H7 (cell line): ENCODE results near the gene ASB18. TPM values are rescaled to one million over a fixed set of nuclear protein-coding genes. Genes with fewer than 3 reads are reported as not detected.
"Not testable (repeated sequence)": the region's sequence is repeated elsewhere in the genome, so short reads cannot be mapped to it uniquely, and the experiment has no call there.

Experiments
- DNase-seq: peaks from one replicate; pipeline ENCODE4 v3.0.0; 2012
- H3K27me3 ChIP-seq: 2 replicates; pipeline ENCODE4 v1.6.0; 2011; ENCODE audit warnings: mild to moderate bottlenecking, low read length; ENCODE audit not compliant: control insufficient read depth, insufficient read depth
- H3K36me3 ChIP-seq: replicated peaks from 2 replicates; pipeline ENCODE4 v1.5.1; 2011; ENCODE audit warnings: low read length; ENCODE audit not compliant: control insufficient read depth, insufficient read depth
- H3K4me3 ChIP-seq: 2 replicates; pipeline ENCODE4 v1.5.1; 2011; ENCODE audit warnings: low read depth, mild to moderate bottlenecking, control low read depth, low read length, moderate library complexity; ENCODE audit not compliant: insufficient read depth
- total RNA-seq: library from RNA; depleted of rRNA; stranded (reverse); fragments of >200 nt; shearing (Covaris generic); gene quantifications from 2 replicates; pipeline ENCODE4 v1.2.3, GENCODE V29; 2014

Gene ASB18
- total RNA-seq, 1 experiment from 2014 or later, result not detected

GRCh38 chr2:236291911-236292310 lies 27.7 kb upstream of the ASB18 start:
- no peak for DNase-seq
- H3K36me3 ChIP-seq, result no peaks in the 10 kb centered on the region
- no peak overlapping the region for H3K4me3 ChIP-seq
- H3K27me3 ChIP-seq, result no peaks in the 10 kb centered on the region

- H3K36me3 ChIP-seq, result no peaks in the 10 kb centered on the region
- no peaks in the 10 kb centered on the region for H3K27me3 ChIP-seq
- DNase-seq, result no peak
- H3K4me3 ChIP-seq, result no peak overlapping the region
These were observed 27.3 kb upstream of the ASB18 start for GRCh38 chr2:236291476-236291875.

DNA sequence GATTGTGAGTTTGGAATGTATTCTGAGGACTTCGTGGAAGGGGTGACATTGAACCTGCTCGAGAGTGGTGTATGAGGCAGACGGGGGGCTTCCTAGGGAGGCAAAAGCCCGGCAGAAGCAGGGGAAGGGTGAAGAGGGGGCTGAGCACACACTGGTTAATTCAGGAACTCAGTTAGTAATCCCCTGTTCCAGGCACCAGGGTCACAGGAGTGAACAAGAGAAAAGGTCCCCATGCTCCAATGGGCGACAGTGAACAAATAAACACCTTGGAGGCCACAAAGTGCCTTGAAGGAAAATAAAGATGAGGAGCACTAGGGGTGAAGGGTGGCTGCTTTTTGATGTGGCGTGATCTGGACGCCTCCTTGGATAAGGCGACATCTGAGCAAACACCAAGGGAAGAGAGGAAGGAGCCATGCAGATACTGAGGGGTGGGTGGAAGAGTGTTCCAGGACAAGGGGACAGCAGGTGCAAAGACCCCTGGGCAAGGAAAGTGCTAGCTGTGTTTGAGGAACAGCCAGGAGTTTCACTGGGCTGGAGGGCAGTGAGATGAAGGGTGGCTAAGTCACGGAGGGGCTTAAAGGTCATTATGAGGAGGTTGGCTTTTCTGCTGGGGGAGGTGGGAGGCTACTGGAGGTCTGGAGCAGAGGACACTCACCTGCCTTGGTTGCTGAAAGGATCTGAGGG lies 26.7 kb upstream of the ASB18 start:
- Histone ChIP-seq H3K36me3 (no peaks in the 10 kb centered on the region), H3K27me3 (no peaks in the 10 kb centered on the region), H3K4me3 (no peak overlapping the region)
- no peak for DNase-seq

- Histone ChIP-seq H3K27me3 (no peaks in the 10 kb centered on the region), H3K4me3 (no peak overlapping the region), H3K36me3 (no peaks in the 10 kb centered on the region)
- no peak for DNase-seq
These were observed 25.7 kb upstream of the ASB18 start for GRCh38 chr2:236289766-236290462.

DNA sequence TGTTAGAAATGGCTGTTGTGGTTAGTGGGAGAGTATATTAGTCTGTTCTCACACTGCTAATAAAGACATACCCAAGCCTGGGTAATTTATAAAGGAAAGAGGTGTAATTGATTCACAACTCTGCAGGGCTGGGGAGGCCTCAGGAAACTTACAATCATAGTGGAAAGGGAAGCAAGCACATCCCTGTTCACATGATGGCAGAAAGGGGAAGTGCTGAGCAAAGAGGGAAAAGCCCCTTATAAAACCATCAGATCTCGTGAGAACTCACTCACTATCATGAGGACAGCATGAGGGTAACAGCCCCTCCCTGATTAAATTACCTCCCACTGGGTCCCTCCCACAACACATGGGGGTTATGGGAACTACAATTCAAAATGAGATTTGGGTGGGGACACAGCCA lies 24.2 kb upstream of the ASB18 start:
- not testable (repeated sequence) for H3K4me3 ChIP-seq, H3K36me3 ChIP-seq, DNase-seq, H3K27me3 ChIP-seq

- DNase-seq, result no peak
- Histone ChIP-seq H3K36me3 (no peaks in the 10 kb centered on the region), H3K4me3 (no peak overlapping the region), H3K27me3 (no peaks in the 10 kb centered on the region)
These were observed 23.4 kb upstream of the ASB18 start for GRCh38 chr2:236287656-236288055.

GRCh38 chr2:236286873-236287545 lies 22.8 kb upstream of the ASB18 start:
- Histone ChIP-seq H3K4me3 (no peak overlapping the region), H3K27me3 (no peaks in the 10 kb centered on the region), H3K36me3 (no peaks in the 10 kb centered on the region)
- DNase-seq, result no peak

DNA sequence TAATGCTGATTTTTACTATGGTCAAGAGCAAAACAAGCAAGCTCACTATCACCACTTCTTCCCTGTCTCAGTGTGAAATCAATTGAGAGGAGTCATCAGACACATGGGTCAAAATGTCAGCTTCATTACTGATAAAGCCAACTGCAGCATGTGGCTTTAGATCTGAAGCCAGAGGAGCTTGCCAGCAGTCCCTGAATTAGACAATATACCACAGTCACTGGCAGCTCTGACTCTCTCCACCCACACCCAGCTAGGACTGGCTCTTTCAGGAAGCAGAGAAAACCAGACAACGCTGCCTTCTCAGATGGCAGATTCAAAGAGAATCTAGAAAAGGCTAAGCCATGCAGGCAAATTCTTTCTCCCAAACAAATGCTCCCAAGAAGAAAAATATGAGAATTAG lies 20.0 kb upstream of the ASB18 start:
- H3K36me3 ChIP-seq, result no peaks in the 10 kb centered on the region
- no peak overlapping the region for H3K4me3 ChIP-seq
- no peak for DNase-seq
- H3K27me3 ChIP-seq, result no peaks in the 10 kb centered on the region

DNA sequence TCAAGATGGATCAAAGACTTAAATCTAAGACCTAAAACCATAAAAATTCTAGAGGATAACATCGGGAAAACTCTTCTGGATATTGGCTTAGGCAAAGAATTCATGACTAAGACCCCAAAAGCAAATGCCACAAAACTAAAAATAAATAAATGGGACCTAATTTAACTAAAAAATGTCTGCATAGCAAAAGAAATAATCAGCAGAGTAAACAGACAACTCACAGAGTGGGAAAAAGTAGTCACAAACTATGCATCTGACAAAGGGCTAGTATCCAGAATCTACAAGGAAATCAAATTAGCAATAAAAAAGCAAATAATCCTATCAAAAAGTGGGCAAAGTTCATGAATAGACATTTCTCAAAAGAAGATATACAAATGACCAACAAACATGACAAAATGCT lies 18.2 kb upstream of the ASB18 start:
- no peak for DNase-seq

GRCh38 chr2:236281423-236281822 lies 17.2 kb upstream of the ASB18 start:
- no peak for DNase-seq

More for the DNA sequence above, 18.2 kb upstream of the ASB18 start:
- H3K4me3 ChIP-seq, result no peak overlapping the region
- H3K36me3 ChIP-seq, result no peaks in the 10 kb centered on the region
- H3K27me3 ChIP-seq, result no peaks in the 10 kb centered on the region

GRCh38 chr2:236273126-236273525 lies 8.9 kb upstream of the ASB18 start:
- H3K36me3 ChIP-seq, result no peaks in the 10 kb centered on the region
- DNase-seq, result no peak
- H3K4me3 ChIP-seq, result no peak overlapping the region
- H3K27me3 ChIP-seq, result no peaks in the 10 kb centered on the region

More at GRCh38 chr2:236281423-236281822, 17.2 kb upstream of the ASB18 start:
- Histone ChIP-seq H3K4me3 (no peak overlapping the region), H3K36me3 (no peaks in the 10 kb centered on the region), H3K27me3 (no peaks in the 10 kb centered on the region)

- Histone ChIP-seq H3K4me3 (no peak overlapping the region), H3K36me3 (no peaks in the 10 kb centered on the region), H3K27me3 (no peaks in the 10 kb centered on the region)
- no peak for DNase-seq
These were observed 7.6 kb upstream of the ASB18 start for GRCh38 chr2:236271851-236272250.

- H3K27me3 ChIP-seq, H3K36me3 ChIP-seq, H3K4me3 ChIP-seq, DNase-seq: not testable (repeated sequence)
These were observed 5.7 kb upstream of the ASB18 start for GRCh38 chr2:236269876-236270275.

DNA sequence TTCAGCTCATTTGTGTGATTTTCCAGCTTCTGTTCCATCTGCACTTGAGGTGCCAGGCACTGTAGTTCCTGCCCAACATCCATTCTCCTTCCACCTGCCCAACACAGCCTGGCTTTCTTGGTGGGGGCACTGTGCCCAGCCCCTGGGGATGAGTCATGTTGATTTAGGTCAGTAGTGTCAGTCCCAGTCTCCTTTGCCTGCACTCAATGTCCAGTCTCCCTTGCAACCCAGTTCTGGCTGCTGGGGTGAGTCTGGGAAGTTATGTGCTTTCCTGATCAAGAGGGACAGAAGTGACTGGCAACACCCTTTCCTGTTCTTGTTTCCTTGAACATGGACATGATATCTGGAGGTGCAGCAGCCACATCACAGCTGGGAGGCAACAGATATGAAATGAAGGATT lies 1.5 kb upstream of the ASB18 start:
- H3K36me3 ChIP-seq, result no peaks in the 10 kb centered on the region
- no peak overlapping the region for H3K4me3 ChIP-seq
- H3K27me3 ChIP-seq, result no peaks in the 10 kb centered on the region
- no peak for DNase-seq

DNA sequence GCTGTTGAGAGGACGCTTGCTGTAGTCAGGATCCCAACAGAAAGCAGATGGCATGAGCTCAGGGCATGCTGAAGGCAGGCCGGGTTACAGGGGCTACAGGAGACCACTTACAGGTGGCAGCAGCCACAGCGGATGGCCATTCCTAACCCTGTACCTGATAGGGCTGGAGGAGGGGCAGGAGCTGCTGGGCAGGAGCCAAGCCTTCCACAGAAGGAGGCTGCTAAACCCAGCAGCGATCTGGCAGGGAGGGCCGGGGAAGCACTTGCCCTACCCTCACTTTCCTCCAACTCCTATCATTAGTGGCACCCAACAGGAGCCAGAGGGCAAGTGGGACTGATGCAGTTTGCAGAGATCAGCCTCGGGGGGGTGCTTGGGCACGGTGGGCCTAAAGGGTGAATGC lies 2.0 kb downstream of the ASB18 start:
- H3K36me3 ChIP-seq, result no peaks in the 10 kb centered on the region

More for the DNA sequence above, 2.0 kb downstream of the ASB18 start:
- DNase-seq, result no peak
- Histone ChIP-seq H3K4me3 (no peak overlapping the region), H3K27me3 (no peaks in the 10 kb centered on the region)
